Endothelial cell of coronary artery (primary cell): ENCODE measurements around the gene OR8B2. TPM values are rescaled to one million over a fixed set of nuclear protein-coding genes. Genes with fewer than 3 reads are reported as not detected.

Experiments
- total RNA-seq: library from RNA; depleted of rRNA; stranded (reverse); fragments of >200 nt; gene quantifications from 2 replicates; pipeline ENCODE4 v1.2.3, GENCODE V29; 2014

OR8B2 gene
- total RNA-seq, result not detected in 2 replicates

GRCh38 chr11:124384399-124384798 lies at the start of gene OR8B2:
Gene OR8B2 (minus strand): TSS chr11:124384499. CDS start chr11:124383343, 1,156 bp downstream.

GRCh38 chr11:124424384-124424921 lies 40.2 kb upstream of the OR8B2 start, which contains the start of gene OR8B4:
Gene OR8B4 (minus strand): TSS chr11:124424871. CDS start chr11:124424871, 0 bp downstream.

GRCh38 chr11:124398924-124399323 lies 14.6 kb upstream of the OR8B2 start, which contains the start of gene OR8B3:
Gene OR8B3 (minus strand): TSS chr11:124399024. CDS start chr11:124397351, 1,673 bp downstream.

Other genes with a start within 250 kb of the OR8B2 start
- not detected in 2 replicates for gene OR10D3, start 201.2 kb downstream of the OR8B2 start, total RNA-seq
- not detected in 2 replicates for gene OR8G1, start 143.4 kb downstream of the OR8B2 start, total RNA-seq
- gene OR8G5, start 128.1 kb downstream of the OR8B2 start, total RNA-seq, result not detected in 2 replicates
- not detected in 2 replicates for gene OR8D1, start 70.5 kb downstream of the OR8B2 start, total RNA-seq
- gene OR8D2, start 64.3 kb downstream of the OR8B2 start, total RNA-seq, result not detected in 2 replicates
- gene OR8B3, start 14.5 kb upstream of the OR8B2 start, total RNA-seq, result not detected in 2 replicates
- gene OR8B4, start 40.4 kb upstream of the OR8B2 start, total RNA-seq, result not detected in 2 replicates
- gene OR8B8, start 61.2 kb upstream of the OR8B2 start, total RNA-seq, result not detected in 2 replicates
- not detected in 2 replicates for gene OR8B12, start 159.2 kb upstream of the OR8B2 start, total RNA-seq
- gene OR8A1, start 185.5 kb upstream of the OR8B2 start, total RNA-seq, result not detected in 2 replicates
- not detected in 2 replicates for gene PANX3, start 226.9 kb upstream of the OR8B2 start, total RNA-seq
- 10.9 and 16.8 TPM in 2 replicates for gene TBRG1, start 238.4 kb upstream of the OR8B2 start, total RNA-seq